GM19025 (cell line): ENCODE measurements around the gene TEDC2.
"Not testable (repeated sequence)": the region's sequence is repeated elsewhere in the genome, so short reads cannot be mapped to it uniquely, and the experiment has no call there.

ENCODE experiments used
- ATAC-seq: cut with Tn5 transposase; IDR thresholded peaks from one replicate; pipeline ENCODE4 v1.9.1; 2021; ENCODE audit warnings: mild to moderate bottlenecking, low read depth, moderate library complexity; ENCODE audit not compliant: unreplicated experiment

Gene TEDC2

DNA sequence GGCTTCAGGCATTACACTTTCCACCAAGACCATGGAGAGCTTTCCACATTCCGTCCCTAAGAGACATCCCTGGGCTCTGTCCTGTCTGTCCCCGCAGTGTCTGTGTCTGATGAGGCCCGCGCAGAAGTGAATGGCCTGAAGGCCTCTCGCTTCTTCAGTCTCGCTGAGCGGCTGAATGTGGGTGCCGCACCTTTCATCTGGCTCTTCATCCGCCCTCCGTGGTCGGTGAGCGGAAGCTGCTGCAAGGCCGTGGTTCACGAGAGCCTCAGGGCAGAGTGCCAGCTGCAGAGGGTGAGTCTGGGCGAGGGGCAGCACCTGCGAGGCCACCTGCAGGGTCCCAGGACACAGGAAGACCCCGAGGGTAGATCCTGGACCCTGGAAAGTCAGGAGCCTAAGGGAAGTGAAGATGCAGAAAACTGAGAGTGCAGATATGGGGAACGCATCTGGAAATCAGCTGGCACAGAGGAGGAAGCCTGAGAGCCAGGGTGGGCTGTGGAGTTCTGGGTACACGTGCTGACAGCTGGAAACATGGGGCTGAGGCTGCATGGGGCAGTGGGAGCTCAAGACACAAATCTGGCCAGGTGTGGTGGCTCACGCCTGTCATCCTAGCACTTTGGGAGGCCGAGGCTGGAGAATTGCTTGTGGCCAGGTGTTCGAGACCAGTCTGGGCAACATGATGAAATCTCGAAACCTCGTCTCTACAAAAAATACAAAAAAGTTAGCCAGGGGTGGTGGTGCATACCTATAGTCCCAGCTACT lies 22.7 kb upstream of the TEDC2 start:
- ATAC-seq, result no peak

DNA sequence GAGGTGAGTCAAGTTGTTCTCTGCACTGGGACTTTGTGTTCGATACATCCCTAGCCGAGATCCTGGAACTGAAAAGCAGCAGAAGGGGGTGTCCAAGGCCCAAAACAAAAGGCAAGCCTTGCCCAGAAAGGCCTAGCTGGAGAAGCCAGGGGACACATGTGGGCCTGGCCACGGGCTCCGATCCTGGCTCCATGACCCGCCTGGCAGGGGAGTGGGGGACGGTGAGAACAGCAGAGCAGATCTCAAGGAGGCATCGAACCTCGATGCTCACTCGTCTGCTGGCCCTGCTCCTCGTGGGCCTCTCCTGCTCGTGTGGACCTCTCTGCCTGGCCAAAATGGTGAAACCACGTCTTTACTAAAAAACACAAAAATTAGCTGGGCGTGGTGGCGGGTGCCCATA lies 21.8 kb upstream of the TEDC2 start:
- no peak for ATAC-seq

DNA sequence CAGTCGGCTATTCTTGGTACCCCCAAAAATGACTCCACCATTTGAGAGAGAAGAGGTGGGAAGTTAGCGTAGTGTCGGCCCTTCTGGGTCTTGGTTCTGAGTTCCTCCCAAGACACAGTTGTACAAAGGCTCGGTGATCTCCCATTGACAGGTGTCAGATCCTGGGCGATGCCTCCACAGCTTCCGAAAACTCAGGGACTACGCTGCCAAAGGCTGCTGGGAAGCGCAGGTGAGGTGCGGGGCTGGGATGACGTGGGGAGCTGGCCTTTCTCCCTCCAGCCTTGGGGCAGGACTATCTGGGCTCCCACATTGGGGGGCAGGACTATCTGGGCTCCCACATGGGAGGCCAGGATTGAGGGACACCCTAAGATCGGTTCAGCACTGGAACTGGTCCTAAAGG lies 20.3 kb upstream of the TEDC2 start:
- no peak for ATAC-seq

DNA sequence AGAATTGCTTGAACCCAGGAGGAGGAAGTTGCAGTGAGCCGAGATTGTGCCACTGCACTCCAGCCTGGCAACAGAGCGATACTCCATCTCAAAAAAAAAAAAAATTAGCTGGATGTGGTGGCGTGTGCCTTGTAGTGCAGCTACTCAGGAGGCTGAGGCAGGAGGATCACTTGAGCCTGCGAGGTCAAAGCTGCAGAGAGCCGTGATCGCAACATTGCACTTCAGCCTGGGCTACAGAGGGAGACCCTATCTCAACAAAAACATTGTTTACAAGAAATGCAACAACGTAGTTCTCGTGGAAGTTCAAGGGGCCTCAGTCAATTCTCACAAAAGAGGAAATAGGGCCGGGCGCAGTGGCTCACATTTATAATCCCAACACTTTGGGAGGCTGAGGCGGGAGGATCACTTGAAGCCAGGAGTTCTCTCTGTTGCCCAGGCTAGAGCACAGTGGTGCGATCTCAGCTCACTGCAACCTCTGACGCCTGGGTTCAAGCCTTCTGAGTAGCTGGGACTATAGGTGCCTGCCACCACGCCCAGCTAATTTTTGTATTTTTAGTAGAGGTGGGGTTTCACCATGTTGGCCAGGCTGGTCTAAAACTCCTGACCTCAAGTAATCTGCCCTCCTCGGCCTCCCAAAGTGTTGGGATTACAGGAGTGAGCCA lies 18.6 kb upstream of the TEDC2 start:
- ATAC-seq, result not testable (repeated sequence)

DNA sequence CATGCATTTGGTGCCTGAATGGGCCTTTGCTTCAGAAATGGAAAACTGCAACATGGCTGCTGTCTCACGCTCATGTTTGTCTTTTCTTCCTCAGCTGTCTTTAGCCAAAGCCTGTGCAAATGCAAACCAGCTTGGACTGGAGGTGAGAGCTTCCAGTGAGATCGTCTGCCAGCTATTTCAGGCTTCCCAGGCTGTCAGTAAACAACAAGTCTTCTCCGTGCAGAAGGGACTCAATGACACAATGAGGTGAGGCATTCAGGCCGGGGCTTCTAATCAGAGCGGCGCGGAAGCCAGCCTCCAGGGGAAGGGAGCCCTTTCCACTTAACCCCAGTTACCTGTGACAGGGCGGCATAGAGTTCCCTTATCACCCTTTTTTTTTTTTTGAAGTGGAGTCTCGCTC lies 16.4 kb upstream of the TEDC2 start:
- no peak for ATAC-seq

DNA sequence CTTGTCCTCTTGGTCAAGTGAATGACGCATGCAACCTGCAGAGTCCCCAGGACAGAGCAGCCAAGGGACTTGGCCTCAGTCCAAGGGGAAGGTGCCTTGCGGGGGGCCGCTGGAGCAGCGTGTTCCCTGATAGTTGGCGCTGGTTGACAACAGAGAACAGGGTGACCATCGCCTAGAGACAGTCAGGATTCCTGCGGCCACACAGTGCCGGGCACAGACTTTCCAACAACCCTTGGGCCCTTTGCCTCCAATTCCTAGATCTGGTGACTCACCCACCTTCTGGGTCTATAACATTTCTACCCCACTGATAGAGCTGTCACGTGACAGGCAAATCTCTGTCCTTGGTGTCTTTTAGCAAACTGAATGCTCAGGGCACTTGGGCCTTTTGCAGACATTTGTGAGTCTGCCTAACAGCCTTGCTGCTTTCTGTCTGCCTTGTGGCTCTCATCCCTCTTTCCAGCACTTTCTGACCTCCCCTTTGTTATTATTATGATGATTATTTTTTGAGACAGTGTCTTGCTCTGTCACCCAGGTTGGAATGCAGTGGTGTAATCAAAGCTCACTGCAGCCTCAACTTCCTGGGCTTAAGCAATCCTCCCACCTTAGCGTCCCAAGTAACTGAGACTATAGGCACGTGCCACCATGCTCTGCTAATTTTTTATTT lies 11.9 kb upstream of the TEDC2 start:
- no peak for ATAC-seq

- ATAC-seq, result no peak
Observed at GRCh38 chr16:2449118-2449517, 10.8 kb upstream of the TEDC2 start.

DNA sequence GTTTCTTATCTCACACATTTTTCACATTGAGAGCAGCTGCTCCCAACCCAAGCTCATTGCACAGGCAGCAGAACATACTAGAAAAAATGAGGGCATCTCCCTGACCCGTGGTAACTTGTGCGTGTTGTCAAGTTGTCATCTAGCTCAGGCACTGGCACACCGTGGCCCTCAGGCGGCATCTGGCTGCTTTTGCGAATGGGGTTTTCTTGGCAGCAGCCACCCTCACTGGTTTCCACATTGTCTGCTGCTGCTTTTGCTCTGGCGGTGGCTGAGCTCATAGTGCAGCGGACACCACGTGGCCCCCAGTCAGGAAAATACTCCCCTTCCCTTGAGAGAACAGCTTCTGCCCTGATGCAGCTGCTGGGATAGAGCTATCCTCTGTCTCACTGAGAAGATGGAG lies 9.4 kb upstream of the TEDC2 start:
- no peak for ATAC-seq

GRCh38 chr16:2450975-2451381 lies 8.9 kb upstream of the TEDC2 start:
- ATAC-seq, result no peak

DNA sequence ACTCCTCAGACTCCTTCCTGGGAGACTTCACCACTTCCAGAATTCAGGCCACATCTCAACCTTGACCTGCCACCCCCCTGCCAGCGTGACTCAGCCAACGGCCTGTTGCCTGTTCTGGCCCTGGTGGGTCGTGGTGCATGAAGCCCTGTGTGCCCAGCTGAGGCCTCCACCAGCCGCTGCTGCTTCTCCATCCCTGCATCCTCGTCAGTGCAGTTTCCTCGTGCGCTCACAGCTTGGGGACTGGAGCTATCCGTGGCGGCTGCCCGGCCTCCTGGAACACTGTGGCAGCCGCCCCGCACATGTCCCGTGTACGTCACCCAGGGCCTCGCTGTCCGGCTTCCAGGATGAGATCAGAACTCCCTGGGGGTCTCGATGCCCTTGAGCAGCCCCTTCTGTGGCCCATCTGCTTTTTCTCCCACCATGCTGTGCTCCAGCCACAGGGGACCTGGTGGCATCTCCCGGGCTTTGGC lies 8.0 kb upstream of the TEDC2 start:
- no peak for ATAC-seq

- ATAC-seq, result no peak
Observed at GRCh38 chr16:2452650-2453049, 7.3 kb upstream of the TEDC2 start.

DNA sequence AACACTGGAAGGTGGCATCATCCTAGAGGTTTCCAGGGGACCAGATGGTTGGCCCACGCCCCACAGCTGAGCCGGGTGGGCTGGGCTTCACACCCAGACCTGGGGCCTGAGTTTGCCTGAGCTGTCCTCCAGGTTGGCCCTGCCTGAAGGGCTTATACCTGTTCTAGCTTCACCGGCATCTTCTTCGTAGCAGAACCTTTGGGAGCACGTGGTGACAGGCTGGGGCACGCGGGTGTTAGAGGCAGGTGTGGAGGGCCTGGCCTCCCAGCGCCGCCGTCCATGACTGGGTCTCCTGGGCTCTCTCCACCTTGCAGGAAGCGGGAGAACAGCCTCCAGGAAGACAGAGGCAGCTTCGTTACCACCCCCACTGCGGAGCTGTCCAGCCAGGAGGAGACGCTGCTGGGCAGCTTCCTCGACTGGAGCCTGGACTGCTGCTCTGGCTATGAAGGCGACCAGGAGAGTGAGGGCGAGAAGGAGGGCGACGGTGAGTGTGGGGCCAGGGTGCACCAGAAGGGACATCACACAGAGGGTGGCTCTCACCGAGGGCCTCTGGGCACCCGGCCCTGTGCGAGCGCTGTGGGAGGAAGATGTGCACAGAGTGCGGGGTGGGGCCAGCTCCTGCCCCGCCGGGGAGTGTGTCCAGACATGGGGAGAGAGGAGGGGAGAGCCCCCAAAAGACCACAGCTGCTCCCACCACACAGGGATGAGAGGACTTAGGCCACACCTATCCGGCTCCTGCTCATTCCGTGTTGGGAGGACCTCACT lies 4.6 kb upstream of the TEDC2 start:
- ATAC-seq, result no peak

DNA sequence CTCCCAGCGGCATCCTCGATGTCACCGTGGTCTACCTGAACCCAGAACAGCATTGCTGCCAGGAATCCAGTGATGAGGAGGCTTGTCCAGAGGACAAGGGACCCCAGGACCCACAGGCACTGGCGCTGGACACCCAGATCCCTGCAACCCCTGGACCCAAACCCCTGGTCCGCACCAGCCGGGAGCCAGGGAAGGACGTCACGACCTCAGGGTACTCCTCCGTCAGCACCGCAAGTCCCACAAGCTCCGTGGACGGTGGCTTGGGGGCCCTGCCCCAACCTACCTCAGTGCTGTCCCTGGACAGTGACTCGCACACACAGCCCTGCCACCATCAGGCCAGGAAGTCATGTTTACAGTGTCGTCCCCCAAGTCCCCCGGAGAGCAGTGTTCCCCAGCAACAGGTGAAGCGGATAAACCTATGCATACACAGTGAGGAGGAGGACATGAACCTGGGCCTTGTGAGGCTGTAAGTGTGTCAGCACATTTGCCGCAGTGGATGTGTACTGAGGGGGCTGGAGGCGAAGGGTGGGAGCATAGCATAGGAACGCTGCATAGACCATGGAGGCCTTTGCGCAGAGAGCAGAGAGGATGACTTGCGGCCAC lies 3.3 kb upstream of the TEDC2 start:
- no peak for ATAC-seq

- ATAC-seq, result no peak
Observed at GRCh38 chr16:2457267-2457666, 2.6 kb upstream of the TEDC2 start.

GRCh38 chr16:2457946-2458345 lies 2.0 kb upstream of the TEDC2 start:
- no peak for ATAC-seq

DNA sequence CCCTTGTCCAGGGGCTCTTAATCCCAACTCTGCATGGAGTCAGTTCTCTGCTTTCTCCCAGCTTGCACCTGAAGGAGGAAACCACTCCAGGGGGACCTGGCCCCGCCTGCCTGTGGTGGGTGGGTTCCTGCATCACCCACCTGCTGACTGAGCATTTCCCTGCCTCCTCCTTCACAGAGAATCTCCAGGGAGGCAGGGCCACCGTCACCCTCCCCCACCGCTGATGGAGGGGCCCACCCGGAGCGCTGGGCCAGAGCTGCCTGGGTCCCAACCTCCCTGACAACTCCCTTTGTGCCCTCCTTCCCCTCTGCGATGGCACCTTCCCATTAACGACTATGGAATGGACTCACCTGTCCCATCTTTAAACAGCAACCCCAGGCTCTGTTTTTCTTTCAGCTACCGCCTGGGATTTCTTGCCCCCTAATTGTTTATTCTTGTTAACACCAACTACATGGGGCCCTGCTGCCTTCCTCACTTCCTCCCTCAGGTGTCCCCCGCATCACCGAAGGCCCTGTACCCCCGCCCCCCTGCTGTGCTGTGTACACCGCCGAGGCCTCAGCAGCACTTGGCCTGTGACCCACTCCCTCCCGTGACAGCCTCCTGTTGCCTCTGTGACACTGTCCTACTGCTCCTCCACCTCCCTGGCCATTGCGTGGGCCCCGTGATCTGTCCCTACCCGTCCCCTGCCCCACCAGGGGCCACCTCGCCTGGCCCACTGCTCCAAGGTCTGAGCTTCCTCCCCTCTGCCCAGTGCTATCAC lies 842 bp upstream of the TEDC2 start:
- no peak for ATAC-seq

DNA sequence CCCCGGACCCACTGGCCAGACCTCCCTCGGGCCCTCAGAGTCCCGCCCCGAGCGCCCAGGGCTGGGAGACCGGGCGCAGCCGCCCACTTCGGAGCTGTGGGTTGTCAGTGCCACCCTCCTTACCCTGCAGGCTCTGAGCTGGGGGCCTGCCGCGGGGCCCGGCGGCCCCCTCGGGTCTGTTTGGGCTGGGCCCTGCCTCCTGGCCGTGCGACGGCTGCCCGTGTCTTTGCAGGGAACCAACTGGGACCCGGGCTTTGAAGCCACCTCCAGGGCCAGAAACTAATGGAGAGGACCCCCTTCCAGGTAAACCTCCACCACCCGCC lies 443 bp downstream of the TEDC2 start:
- ATAC-seq, result no peak

DNA sequence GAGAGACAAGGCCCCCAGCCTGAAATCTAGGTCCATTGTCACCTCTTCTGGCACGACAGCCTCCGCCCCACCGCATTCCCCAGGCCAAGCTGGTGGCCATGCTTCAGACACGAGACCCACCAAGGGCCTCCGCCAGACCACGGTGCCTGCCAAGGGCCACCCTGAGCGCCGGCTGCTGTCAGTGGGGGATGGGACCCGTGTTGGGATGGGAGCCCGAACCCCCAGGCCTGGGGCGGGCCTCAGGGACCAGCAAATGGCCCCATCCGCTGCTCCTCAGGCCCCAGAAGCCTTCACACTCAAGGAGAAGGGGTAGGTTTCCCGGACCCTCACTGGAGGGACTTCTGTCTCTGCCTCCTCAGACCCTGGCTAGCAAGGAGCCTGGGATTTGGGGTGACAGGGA lies 1.0 kb downstream of the TEDC2 start:
- no peak for ATAC-seq

DNA sequence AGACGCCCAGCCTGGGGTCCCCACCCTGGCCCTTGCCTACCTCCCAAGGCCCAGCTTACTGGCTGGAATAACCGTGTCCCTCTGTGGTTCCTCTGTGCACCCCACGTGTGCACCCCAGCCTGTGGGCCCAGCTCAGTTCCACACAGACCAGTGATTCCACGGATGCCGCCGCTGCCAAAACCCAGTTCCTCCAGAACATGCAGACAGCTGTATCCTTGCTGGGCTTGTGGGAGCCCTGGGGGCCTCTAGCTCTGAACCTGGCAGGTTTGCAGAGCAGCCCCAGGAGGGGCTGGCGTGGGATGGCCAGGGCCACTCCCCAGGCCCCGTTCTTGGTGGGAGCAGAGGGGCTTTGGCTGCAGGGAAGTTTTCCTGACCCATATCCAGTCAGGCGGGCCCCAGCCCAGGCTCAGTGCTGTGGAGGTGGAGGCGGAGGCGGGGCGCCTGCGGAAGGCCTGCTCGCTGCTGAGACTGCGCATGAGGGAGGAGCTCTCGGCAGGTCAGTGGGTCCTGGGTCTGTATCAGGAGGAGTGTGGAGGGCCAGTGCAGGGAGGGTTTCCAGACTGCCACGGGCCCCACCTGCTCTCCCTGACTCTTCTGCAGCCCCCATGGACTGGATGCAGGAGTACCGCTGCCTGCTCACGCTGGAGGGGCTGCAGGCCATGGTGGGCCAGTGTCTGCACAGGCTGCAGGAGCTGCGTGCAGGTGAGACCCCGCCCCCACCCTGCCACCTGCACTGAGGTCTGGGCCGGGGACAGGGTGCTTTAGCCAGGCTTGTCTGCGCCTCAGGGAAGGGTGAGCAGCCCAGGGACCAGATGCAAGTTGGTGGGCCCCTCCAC lies 2.3 kb downstream of the TEDC2 start:
- no peak for ATAC-seq
